ENCODE data around the gene PSMD11. TPM values are rescaled to one million over a fixed set of nuclear protein-coding genes. Genes with fewer than 3 reads are reported as not detected.

Gene PSMD11
- total and polyA plus RNA-seq, 3 donors from 2014 or later, result 53.2 to 99.0 (median 59.3) TPM

DNA sequence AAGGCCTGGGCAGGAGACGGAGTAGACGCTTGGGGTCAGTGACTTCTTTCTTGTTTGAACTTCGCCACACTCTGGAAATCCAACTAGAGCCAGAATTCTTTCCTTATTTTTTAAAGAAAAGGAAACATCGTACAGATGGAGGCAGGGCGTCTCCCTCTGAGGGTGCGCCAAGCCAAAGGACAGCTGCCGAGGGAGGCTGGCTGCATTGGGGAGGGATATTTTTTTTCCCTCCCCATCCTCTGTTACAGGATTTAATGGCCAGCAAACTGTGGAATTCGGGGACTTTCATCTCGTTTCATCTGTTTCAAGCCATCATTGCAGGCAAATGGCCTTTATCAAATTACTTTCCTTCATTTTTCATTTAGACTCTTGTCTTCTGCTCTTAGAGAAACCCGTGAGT lies 58.4 kb downstream of the PSMD11 start:
- H3K4me1 ChIP-seq, result no peaks in the 10 kb centered on the region
- H3K27me3 ChIP-seq, result no peaks in the 10 kb centered on the region
- no peak for DNase-seq
- no peak overlapping the region for H3K4me3 ChIP-seq
- intact Hi-C loops (cut with DNase I; ENCODE audit: low total_unique reads), result no loop called here
- TF ChIP-seq, protein P1, sequence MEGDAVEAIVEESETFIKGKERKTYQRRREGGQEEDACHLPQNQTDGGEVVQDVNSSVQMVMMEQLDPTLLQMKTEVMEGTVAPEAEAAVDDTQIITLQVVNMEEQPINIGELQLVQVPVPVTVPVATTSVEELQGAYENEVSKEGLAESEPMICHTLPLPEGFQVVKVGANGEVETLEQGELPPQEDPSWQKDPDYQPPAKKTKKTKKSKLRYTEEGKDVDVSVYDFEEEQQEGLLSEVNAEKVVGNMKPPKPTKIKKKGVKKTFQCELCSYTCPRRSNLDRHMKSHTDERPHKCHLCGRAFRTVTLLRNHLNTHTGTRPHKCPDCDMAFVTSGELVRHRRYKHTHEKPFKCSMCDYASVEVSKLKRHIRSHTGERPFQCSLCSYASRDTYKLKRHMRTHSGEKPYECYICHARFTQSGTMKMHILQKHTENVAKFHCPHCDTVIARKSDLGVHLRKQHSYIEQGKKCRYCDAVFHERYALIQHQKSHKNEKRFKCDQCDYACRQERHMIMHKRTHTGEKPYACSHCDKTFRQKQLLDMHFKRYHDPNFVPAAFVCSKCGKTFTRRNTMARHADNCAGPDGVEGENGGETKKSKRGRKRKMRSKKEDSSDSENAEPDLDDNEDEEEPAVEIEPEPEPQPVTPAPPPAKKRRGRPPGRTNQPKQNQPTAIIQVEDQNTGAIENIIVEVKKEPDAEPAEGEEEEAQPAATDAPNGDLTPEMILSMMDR (IDR thresholded peaks at IDR 0.05), result no peak
- TF ChIP-seq POLR2A (IDR thresholded peaks at IDR 0.05), result no peak
- WGBS, 2 donors, result 64 to 69% methylated on average over 10 of the region's 10 CpGs
- H3K9me3 ChIP-seq, result no peaks in the 10 kb centered on the region
- no peak overlapping the region for H3K27ac ChIP-seq
- no peaks in the 10 kb centered on the region for H3K36me3 ChIP-seq (ENCODE audit: low read depth, missing control alignments)

DNA sequence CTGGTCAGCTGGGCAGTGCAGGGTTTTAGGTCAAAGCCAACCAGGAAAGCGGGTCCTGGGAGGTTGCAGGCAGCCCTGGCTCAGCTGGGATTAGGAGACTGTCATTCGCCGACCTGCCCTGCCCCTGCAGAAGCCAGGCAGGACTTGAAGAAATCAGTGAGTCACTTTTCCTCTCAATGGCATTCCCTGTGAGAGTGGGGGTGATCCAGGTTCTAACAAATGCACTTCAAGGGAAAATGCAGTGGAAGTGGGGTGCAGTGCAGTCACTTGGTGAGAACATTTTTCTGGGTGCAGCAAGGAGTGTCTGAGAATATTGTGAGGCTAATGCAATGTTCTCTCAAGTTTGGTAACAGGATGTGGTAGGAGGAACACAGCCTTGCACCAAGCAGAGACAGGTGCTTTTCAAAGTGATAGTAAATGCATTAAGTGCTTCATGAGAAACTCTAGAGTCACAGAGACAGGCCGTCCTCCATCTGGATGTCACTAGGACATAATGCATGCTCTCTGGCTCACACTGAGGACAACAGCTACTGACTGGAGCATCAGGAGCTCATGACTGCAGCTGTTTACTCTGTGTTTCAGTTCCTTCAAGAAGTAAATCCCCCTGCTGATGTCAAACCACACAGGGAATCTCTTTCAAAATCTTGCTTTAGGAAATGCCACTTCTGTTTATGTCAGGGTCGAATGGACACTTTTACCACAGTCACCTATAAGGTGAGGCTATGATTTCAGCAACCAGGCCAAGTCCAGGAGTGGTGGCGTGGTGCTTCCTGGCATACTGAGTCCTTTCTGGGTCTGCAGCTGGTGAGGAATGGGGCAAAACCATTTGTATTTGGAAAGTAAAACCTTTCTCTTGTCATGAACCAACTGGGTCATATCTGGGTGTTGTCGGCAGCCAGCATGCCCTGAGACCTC lies 59.2 kb downstream of the PSMD11 start:
- no peak for DNase-seq
- H3K27ac ChIP-seq, result no peak overlapping the region
- 73 to 87% methylated on average over 6 to 7 of the region's 7 CpGs for WGBS, 2 donors
- no peaks in the 10 kb centered on the region for H3K36me3 ChIP-seq (ENCODE audit: low read depth, missing control alignments)
- no peak overlapping the region for H3K4me3 ChIP-seq
- TF ChIP-seq POLR2A (IDR thresholded peaks at IDR 0.05), result no peak
- TF ChIP-seq, protein P1 (IDR thresholded peaks at IDR 0.05), result no peak
- intact Hi-C loops (cut with DNase I; ENCODE audit: low total_unique reads), result no loop called here
- no peaks in the 10 kb centered on the region for H3K4me1 ChIP-seq
- no peaks in the 10 kb centered on the region for H3K27me3 ChIP-seq
- no peaks in the 10 kb centered on the region for H3K9me3 ChIP-seq

GRCh38 chr17:32504166-32504990 lies 60.1 kb downstream of the PSMD11 start:
- WGBS, 2 donors, result 89 to 90% methylated on average over 14 to 18 of the region's 18 CpGs
- no peak overlapping the region for H3K27ac ChIP-seq
- no peaks in the 10 kb centered on the region for H3K4me1 ChIP-seq
- TF ChIP-seq, protein P1 (IDR thresholded peaks at IDR 0.05), result no peak
- TF ChIP-seq POLR2A (IDR thresholded peaks at IDR 0.05), result no peak
- no peak for DNase-seq
- H3K36me3 ChIP-seq (ENCODE audit: low read depth, missing control alignments), result no peaks in the 10 kb centered on the region
- H3K27me3 ChIP-seq, result no peaks in the 10 kb centered on the region
- H3K4me3 ChIP-seq, result no peak overlapping the region
- intact Hi-C loops (cut with DNase I; ENCODE audit: low total_unique reads), result no loop called here
- H3K9me3 ChIP-seq, result no peaks in the 10 kb centered on the region

GRCh38 chr17:32508926-32509325 lies 64.6 kb downstream of the PSMD11 start:
- no peaks in the 10 kb centered on the region for H3K9me3 ChIP-seq
- no peak for TF ChIP-seq POLR2A (IDR thresholded peaks at IDR 0.05)
- TF ChIP-seq, protein P1 (IDR thresholded peaks at IDR 0.05), result no peak
- H3K27me3 ChIP-seq, result no peaks in the 10 kb centered on the region
- H3K4me1 ChIP-seq, result no peaks in the 10 kb centered on the region
- no peaks in the 10 kb centered on the region for H3K36me3 ChIP-seq (ENCODE audit: low read depth, missing control alignments)
- H3K4me3 ChIP-seq, result no peak overlapping the region
- no peak for DNase-seq
- 89 to 91% methylated on average over 5 of the region's 5 CpGs for WGBS, 2 donors
- intact Hi-C loops (cut with DNase I; ENCODE audit: low total_unique reads), result no loop called here
- no peak overlapping the region for H3K27ac ChIP-seq
